Liver (tissue), 3 donors: ENCODE results near the gene OSGIN1.

Experiments
- ATF3 ChIP-seq: IDR thresholded peaks from 2 replicates; pipeline ENCODE4 v1.6.1; 2016; ENCODE audit warnings: antibody characterized with exemption
- CTCF ChIP-seq: fragments of 150-350 bp; IDR thresholded peaks from 2 replicates; pipeline ENCODE4 v1.5.1; 2017; ENCODE audit warnings: improper control_type of control experiment, low read depth, low read length; ENCODE audit not compliant: missing input control
- EGR1 ChIP-seq, 2 donors: IDR thresholded peaks; 2 replicates each; pipeline ENCODE4 v1.6.1; 2016 to 2018; ENCODE audit warnings: antibody characterized with exemption in 2 of 2, low read depth in 2 of 2
- FOXA1 ChIP-seq: IDR thresholded peaks from 2 replicates; pipeline ENCODE4 v1.6.1; 2016; ENCODE audit warnings: antibody characterized with exemption
- GABPA ChIP-seq, 2 donors: IDR thresholded peaks in 1 of 2; conservative IDR thresholded peaks in 1 of 2; 2 replicates each; pipeline ENCODE4 v1.6.1; 2016; ENCODE audit warnings: antibody characterized with exemption in 2 of 2, mild to moderate bottlenecking in 1 of 2, moderate library complexity in 1 of 2
- HNF4G ChIP-seq: IDR thresholded peaks from 2 replicates; pipeline ENCODE4 v1.6.1; 2016; ENCODE audit warnings: antibody characterized with exemption
- JUND ChIP-seq, 2 donors: IDR thresholded peaks; 2 replicates each; pipeline ENCODE4 v1.6.1; 2016; ENCODE audit warnings: antibody characterized with exemption in 2 of 2
- MAX ChIP-seq: IDR thresholded peaks from 2 replicates; pipeline ENCODE4 v1.6.1; 2016; ENCODE audit warnings: antibody characterized with exemption
- RAD21 ChIP-seq, 2 donors: IDR thresholded peaks; 2 replicates each; pipeline ENCODE4 v1.6.1; 2016; ENCODE audit warnings: antibody characterized with exemption in 2 of 2, mild to moderate bottlenecking in 2 of 2
- REST ChIP-seq: IDR thresholded peaks from 2 replicates; pipeline ENCODE4 v1.6.1; 2016; ENCODE audit warnings: antibody characterized with exemption, mild to moderate bottlenecking
- SP1 ChIP-seq: IDR thresholded peaks from 2 replicates; pipeline ENCODE4 v1.6.1; 2018; ENCODE audit warnings: antibody characterized with exemption, mild to moderate bottlenecking
- TAF1 ChIP-seq: conservative IDR thresholded peaks from 2 replicates; pipeline ENCODE4 v1.6.1; 2016; ENCODE audit warnings: antibody characterized with exemption, mild to moderate bottlenecking
- YY1 ChIP-seq: IDR thresholded peaks from 2 replicates; pipeline ENCODE4 v1.6.1; 2016; ENCODE audit warnings: antibody characterized with exemption, mild to moderate bottlenecking
- ZBTB33 ChIP-seq: IDR thresholded peaks from 2 replicates; pipeline ENCODE4 v1.6.1; 2016; ENCODE audit warnings: antibody characterized with exemption
- donor health status: healthy.
- donor health status: healthy.

GRCh38 chr16:83932304-83932703, 20.7 kb upstream of the OSGIN1 start:
- TF ChIP-seq CTCF, result no peak
- no peak for TF ChIP-seq SP1
- no peak for TF ChIP-seq TAF1
- no peak for TF ChIP-seq HNF4G
- TF ChIP-seq MAX, result no peak
- no peak for TF ChIP-seq FOXA1
- TF ChIP-seq JUND (IDR thresholded peaks at IDR 0.05), result no peak
- no peak for TF ChIP-seq GABPA (IDR thresholded peaks at IDR 0.05 in 1 of 2, conservative IDR thresholded peaks at IDR 0.05 in 1 of 2)
- TF ChIP-seq ZBTB33, result no peak
- no peak for TF ChIP-seq YY1
- no peak for TF ChIP-seq EGR1 (IDR thresholded peaks at IDR 0.05; ENCODE audit: low read depth in 2 of 2)
- TF ChIP-seq RAD21 (IDR thresholded peaks at IDR 0.05), result no peak
- no peak for TF ChIP-seq REST
- no peak for TF ChIP-seq ATF3
